Measurements from ENCODE around the gene GPR75. TPM values are rescaled to one million over a fixed set of nuclear protein-coding genes. Genes with fewer than 3 reads are reported as not detected.

Gene GPR75
- total RNA-seq, 1 experiment from 2014 or later, result 5.3 TPM

- no peak overlapping the region for H4K8ac ChIP-seq (replicated peaks; ENCODE audit: insufficient read length, low read depth, low read length)
- no peak overlapping the region for H2BK120ac ChIP-seq (ENCODE audit: low read depth, low read length, poor library complexity, severe bottlenecking)
- no peak overlapping the region for H3K56ac ChIP-seq (ENCODE audit: insufficient read length, low read depth, low read length)
- H3K4ac ChIP-seq (ENCODE audit: low read depth, low read length), result no peak overlapping the region
- no peaks in the 10 kb centered on the region for H3K23me2 ChIP-seq (ENCODE audit: insufficient read length, low read depth, low read length, poor library complexity, severe bottlenecking)
- no peak overlapping the region for H2BK20ac ChIP-seq (ENCODE audit: low read depth, low read length, poor library complexity, severe bottlenecking)
- Mint-ChIP-seq H3K27ac (peak overlapping the region in 1 of 3 experiments; percentile 30; a peak in 1 of 7 replicates), H3K4me1 (no peaks in the 10 kb centered on the region), H3K4me3 (no peak overlapping the region), H3K9me3 (no peaks in the 10 kb centered on the region), H3K27me3 (ENCODE audit: low read depth) (no peaks in the 10 kb centered on the region), H3K36me3 (ENCODE audit: insufficient read depth in 1 of 3, low read depth in 3 of 3) (peaks cover 21 to 44% (median 36%) of the 10 kb centered on the region in 3 experiments; a peak in 6 of 7 replicates)
- no peak overlapping the region for H2AFZ ChIP-seq (ENCODE audit: low read length)
- DNase-seq, result no peak
- H3K27me3 ChIP-seq (ENCODE audit: insufficient read depth, low read length), result no peaks in the 10 kb centered on the region; the same call in 1 of the 2 replicates
- no peak overlapping the region for H4K91ac ChIP-seq (ENCODE audit: insufficient read length, low read depth, low read length)
- no peak overlapping the region for H2BK12ac ChIP-seq (ENCODE audit: insufficient read length, low read depth, low read length)
- WGBS (ENCODE audit: extremely low coverage, insufficient read length, low lambda C conversion rate), result no CpG with 5 or more reads among the region's 2 CpGs
- H3K9ac ChIP-seq (ENCODE audit: extremely low read depth, insufficient read length, low read length), result no peak overlapping the region
- no peaks in the 10 kb centered on the region for H3K9me3 ChIP-seq (ENCODE audit: control insufficient read depth, low read depth, low read length)
- no peaks in the 10 kb centered on the region for H4K20me1 ChIP-seq (ENCODE audit: control insufficient read depth, insufficient read depth, insufficient read length)
- no peak overlapping the region for H2BK5ac ChIP-seq (ENCODE audit: insufficient read length, low read length)
- H3K4me1 ChIP-seq (ENCODE audit: insufficient read depth, low read length), result no peaks in the 10 kb centered on the region
- H3K4me2 ChIP-seq (ENCODE audit: insufficient read depth, insufficient read length, low read length), result no peak overlapping the region
- H3K23ac ChIP-seq (ENCODE audit: insufficient read length, low read depth, low read length), result no peak overlapping the region
- H4K5ac ChIP-seq (ENCODE audit: insufficient read length, low read depth, low read length), result no peak overlapping the region
- H3K27ac ChIP-seq (ENCODE audit: insufficient read length, low read depth, low read length), result no peak overlapping the region
- H2BK15ac ChIP-seq (ENCODE audit: low read depth, low read length), result no peak overlapping the region
- no peak overlapping the region for H3K18ac ChIP-seq (ENCODE audit: insufficient read length, low read depth, low read length)
- H3K14ac ChIP-seq (ENCODE audit: insufficient read depth, low read length), result no peak overlapping the region
- no peak overlapping the region for H2AK5ac ChIP-seq (ENCODE audit: insufficient read length, low read length)
- no peak overlapping the region for H3T11ph ChIP-seq (ENCODE audit: low read length)
- no peaks in the 10 kb centered on the region for H3K79me2 ChIP-seq (ENCODE audit: insufficient read depth, low read length)
- no peak for TF ChIP-seq CTCF (conservative IDR thresholded peaks at IDR 0.05)
- no peaks in the 10 kb centered on the region for H3K79me1 ChIP-seq (ENCODE audit: insufficient read depth, low read depth, low read length, poor library complexity, severe bottlenecking)
Observed at GRCh38 chr2:53867773-53868172, 8.0 kb upstream of the GPR75 start.
